Gastrocnemius medialis (tissue), 4 donors: Measurements from ENCODE around the gene CPN2.

ENCODE experiments used
- CTCF ChIP-seq, 5 experiments: fragments of 450-650 bp in 3 of 5; fragments of 200-600 bp in 2 of 5; sonication (generic) in 2 of 5; IDR thresholded peaks in 4 of 5; conservative IDR thresholded peaks in 1 of 5; 1 replicate in 4 of 5; 2 replicates in 1 of 5; pipeline ENCODE4 v1.5.1; 2016 to 2019; ENCODE audit warnings: antibody characterized with exemption in 5 of 5, mild to moderate bottlenecking in 3 of 5, moderate library complexity in 3 of 5
- POLR2A ChIP-seq, 2 donors: fragments of 450-650 bp; IDR thresholded peaks; one replicate each; pipeline ENCODE4 v1.6.1; 2017; ENCODE audit warnings: antibody characterized with exemption in 2 of 2, mild to moderate bottlenecking in 2 of 2, moderate library complexity in 2 of 2

DNA sequence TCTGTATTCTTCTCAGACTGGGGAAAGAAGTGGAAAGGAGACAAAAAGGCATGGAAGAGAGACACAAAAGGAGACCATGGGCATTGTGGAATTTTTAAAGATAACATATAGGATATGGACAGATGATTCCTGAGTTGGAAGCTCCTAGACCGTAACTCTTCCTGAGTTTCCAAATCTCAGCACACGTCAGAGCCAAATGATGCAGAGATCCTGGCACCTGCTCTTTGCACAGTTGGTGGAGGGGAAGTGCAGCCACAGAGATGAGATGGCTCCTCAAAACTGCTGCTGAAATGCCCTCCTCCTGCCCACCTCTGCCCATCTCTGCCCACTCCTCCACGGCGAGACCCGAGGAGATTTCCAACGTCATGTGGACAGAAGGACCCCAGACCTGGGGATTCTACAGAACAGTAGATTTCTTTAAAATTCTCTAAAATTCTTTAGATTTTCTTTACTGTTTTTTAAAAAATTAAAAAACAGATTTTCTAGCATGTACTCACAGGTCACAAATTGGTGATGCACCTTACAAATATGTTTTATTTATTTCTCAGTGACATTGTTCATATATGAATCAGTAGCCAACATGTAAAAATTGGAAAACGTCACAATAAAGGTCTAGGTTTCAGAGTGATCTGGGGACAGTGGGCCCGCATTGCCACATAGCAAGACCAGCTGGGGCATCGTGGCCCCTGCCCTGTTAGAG is 8.1 kb downstream of the CPN2 start:
- TF ChIP-seq CTCF (IDR thresholded peaks at IDR 0.05 in 4 of 5, conservative IDR thresholded peaks at IDR 0.05 in 1 of 5) = no peak
- TF ChIP-seq POLR2A (IDR thresholded peaks at IDR 0.05) = no peak
